Immature natural killer cell (primary cell): ENCODE measurements around the gene MVB12B. TPM values are rescaled to one million over a fixed set of nuclear protein-coding genes. Genes with fewer than 3 reads are reported as not detected.

ENCODE experiments used
- DNase-seq, 3 donors: peaks; one replicate each; pipeline ENCODE4 v3.0.0; 2022; ENCODE audit warnings: mixed read lengths in 1 of 3
- H3K27ac Mint-ChIP-seq, 6 donors: one replicate each; pipeline ENCODE4 v1.8.0; 2020; ENCODE audit warnings: mixed read lengths in 6 of 6, mild to moderate bottlenecking in 5 of 6, inconsistent platforms in 4 of 6, moderate library complexity in 3 of 6
- H3K27me3 Mint-ChIP-seq, 3 donors: one replicate each; pipeline ENCODE4 v1.8.0; 2020 to 2021; ENCODE audit warnings: low read depth in 3 of 3, mild to moderate bottlenecking in 3 of 3, mixed read lengths in 3 of 3, moderate library complexity in 3 of 3, inconsistent platforms in 1 of 3
- H3K36me3 Mint-ChIP-seq, 3 donors: one replicate each; pipeline ENCODE4 v1.8.0; 2020; ENCODE audit warnings: mixed read lengths in 3 of 3, inconsistent platforms in 2 of 3, mild to moderate bottlenecking in 2 of 3
- H3K4me1 Mint-ChIP-seq, 2 donors: one replicate each; pipeline ENCODE4 v1.8.0; 2020; ENCODE audit warnings: inconsistent platforms in 2 of 2, mild to moderate bottlenecking in 2 of 2, mixed read lengths in 2 of 2, moderate library complexity in 1 of 2
- H3K4me3 Mint-ChIP-seq, 5 donors: one replicate each; pipeline ENCODE4 v1.8.0; 2020; ENCODE audit warnings: mild to moderate bottlenecking in 5 of 5, mixed read lengths in 5 of 5, inconsistent platforms in 3 of 5, moderate library complexity in 3 of 5
- H3K9me3 Mint-ChIP-seq, 6 donors: one replicate each; pipeline ENCODE4 v1.8.0; 2020; ENCODE audit warnings: mild to moderate bottlenecking in 6 of 6, mixed read lengths in 6 of 6, inconsistent platforms in 4 of 6, moderate library complexity in 3 of 6
- polyA plus RNA-seq, 3 donors: library from polyadenylated mRNA; unstranded; fragments of 300-500 nt; fragmentation: Illumina TruSeq; gene quantifications; one replicate each; pipeline ENCODE4 v1.2.3, GENCODE V29; 2021

Gene MVB12B
- polyA plus RNA-seq, 3 donors from 2014 or later, result 0.54 to 1.2 TPM; not detected in 1

GRCh38 chr9:126499005-126499910, 172.6 kb downstream of the MVB12B start:
- Mint-ChIP-seq H3K36me3 (no peaks in the 10 kb centered on the region), H3K4me1 (peaks cover 0 to 8% of the 10 kb centered on the region in 2 donors), H3K4me3 (peak overlapping the region in 3 of 5 donors; percentile 21 to 33 (median 27)), H3K27ac (no peak overlapping the region), H3K9me3 (no peaks in the 10 kb centered on the region), H3K27me3 (peaks cover 0 to 5% (median 3%) of the 10 kb centered on the region in 3 donors)
- peak; percentile 39 to 55 (median 48) for DNase-seq

- Mint-ChIP-seq H3K36me3 (no peaks in the 10 kb centered on the region), H3K27me3 (peaks cover 0 to 5% (median 3%) of the 10 kb centered on the region in 3 donors), H3K9me3 (no peaks in the 10 kb centered on the region), H3K4me3 (peak overlapping the region in 1 of 5 donors; percentile 39), H3K27ac (no peak overlapping the region), H3K4me1 (peaks cover 0 to 8% of the 10 kb centered on the region in 2 donors)
- no peak for DNase-seq
Measured at GRCh38 chr9:126499911-126500599, 173.4 kb downstream of the MVB12B start.

DNA sequence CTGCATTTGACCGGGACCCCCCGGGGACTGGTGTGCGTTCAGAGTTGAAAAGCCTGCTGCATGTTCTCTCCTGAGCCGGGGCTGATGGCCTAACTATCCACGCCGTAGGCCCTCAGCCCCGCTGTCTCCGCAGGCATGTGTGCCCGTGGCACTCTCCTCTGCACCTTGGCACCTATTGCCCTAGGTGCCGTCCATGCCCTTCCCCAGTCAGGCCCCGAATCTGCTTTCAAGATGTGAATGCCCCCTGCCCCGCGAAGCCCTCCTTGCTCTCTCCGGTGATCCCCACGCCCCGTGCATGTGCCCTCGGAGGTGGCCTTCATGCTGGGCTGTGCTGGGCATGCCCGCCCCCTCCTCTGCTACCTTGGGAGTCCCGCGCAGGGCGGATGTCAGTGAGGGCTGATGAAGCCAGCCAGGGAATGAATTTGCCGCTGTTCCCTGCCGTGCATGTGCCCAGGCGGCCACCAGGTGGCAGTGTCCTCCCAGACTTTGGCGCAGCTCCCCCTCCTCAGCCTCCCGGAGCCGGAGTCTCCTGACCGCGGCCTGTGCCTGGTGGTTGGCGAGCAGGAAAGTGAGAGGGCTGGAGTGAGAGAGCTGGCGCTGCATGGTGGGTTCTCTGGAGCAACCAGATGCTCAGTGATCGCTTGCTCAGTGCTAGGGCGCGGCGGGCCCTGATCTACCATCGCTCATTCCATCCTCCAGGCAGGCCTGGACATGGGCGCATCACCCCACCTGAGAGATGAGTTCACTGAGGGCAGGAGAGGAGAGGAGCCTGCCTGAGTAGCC, 174.2 kb downstream of the MVB12B start:
- peak; percentile 56 to 64 (median 63) for DNase-seq
- no peak overlapping the region for H3K4me3 Mint-ChIP-seq
- H3K27me3 Mint-ChIP-seq, result peaks cover 0 to 5% (median 3%) of the 10 kb centered on the region in 3 donors
- H3K9me3 Mint-ChIP-seq, result no peaks in the 10 kb centered on the region
- peaks cover 0 to 8% of the 10 kb centered on the region in 2 donors for H3K4me1 Mint-ChIP-seq
- H3K27ac Mint-ChIP-seq, result no peak overlapping the region
- no peaks in the 10 kb centered on the region for H3K36me3 Mint-ChIP-seq

GRCh38 chr9:126501383-126502331, 175.0 kb downstream of the MVB12B start:
- no peak overlapping the region for H3K27ac Mint-ChIP-seq
- H3K4me1 Mint-ChIP-seq, result peaks cover 0 to 8% of the 10 kb centered on the region in 2 donors
- no peaks in the 10 kb centered on the region for H3K9me3 Mint-ChIP-seq
- peaks cover 0 to 5% (median 3%) of the 10 kb centered on the region in 3 donors for H3K27me3 Mint-ChIP-seq
- no peak for DNase-seq
- H3K36me3 Mint-ChIP-seq, result no peaks in the 10 kb centered on the region
- no peak overlapping the region for H3K4me3 Mint-ChIP-seq

DNA sequence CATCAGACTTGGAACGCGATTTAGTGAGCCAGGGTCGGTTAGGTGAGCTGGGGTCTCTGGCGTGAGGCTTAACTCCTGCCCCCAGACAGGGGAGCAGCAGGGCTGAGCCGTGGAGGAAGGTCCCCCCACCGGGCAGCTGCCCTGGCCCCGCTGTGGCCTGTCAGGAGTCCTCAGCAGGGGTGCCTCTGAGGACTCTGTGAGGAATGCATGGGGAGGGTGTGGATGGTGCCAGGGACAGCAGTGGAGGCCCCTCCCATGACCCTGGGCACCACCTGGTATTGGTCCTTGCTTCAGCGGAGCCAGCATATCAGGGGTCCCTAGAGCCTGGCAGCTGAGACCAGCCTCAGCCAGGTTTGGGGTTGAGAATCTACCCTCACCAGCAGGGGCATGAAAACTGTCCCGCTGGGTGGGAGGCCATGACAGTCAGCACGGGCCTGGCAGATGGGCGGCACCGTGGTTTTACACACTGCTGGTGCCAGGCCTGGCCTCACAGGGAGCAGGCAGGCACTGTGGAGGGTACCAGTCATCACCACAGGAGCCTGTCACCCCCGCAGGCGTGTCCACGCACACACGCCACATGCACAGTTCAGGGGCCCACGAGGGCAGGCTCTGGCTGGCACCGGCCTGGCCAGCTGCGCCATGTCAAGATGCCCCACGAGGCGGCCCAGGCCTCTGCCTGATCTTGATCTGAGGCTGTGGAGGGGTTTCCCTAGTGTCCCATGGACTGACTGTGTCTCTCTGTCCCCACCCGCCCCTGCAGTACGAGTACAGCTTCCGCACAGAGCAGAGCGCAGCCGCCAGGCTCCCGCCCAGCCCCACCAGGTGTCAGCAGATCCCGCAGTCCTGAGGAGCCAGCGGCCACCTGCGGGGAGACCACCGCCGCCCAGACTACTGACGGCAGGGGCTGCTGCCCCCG, 176.0 kb downstream of the MVB12B start:
- Mint-ChIP-seq H3K36me3 (no peaks in the 10 kb centered on the region), H3K4me3 (no peak overlapping the region), H3K9me3 (no peaks in the 10 kb centered on the region), H3K27ac (no peak overlapping the region), H3K4me1 (peaks cover 0 to 8% of the 10 kb centered on the region in 2 donors), H3K27me3 (peaks cover 0 to 5% (median 3%) of the 10 kb centered on the region in 3 donors)
- no peak for DNase-seq

DNA sequence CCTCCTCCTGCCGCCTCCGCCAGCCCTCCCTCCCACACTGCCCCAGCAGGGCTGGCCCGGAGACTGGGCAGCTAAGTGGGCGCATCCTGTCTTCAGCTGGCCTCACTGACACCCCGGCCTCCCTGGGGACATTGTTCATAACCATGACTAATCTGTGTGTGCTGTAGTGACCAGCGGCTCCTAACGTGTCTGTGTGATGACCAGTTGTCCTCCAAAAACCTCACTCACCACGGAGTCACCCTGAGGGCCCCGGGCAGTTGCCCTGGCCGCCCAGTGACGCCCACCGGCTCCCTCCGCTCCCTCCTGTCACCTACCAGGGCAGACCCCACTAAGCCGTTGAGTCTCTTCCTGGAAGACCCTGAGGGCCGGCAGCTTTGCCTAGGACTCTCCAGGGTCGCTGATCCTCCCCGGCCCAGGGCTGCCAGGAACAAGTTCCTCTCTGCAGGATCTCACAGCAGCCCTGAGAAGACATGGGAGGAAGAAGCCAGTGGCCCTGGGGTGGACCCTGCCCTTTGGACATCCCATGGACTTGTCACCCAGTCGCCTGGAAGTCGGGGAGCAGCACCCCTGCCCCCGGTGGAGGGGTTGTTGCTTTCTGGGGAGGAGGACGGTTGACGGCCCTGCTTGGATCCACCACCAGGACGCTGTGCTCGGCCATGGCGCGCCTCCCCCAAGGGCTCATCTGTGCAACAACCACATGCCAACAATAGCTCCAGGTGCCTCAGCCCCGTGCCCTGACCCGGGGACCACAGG, 176.9 kb downstream of the MVB12B start:
- H3K27ac Mint-ChIP-seq, result no peak overlapping the region
- no peaks in the 10 kb centered on the region for H3K9me3 Mint-ChIP-seq
- no peaks in the 10 kb centered on the region for H3K36me3 Mint-ChIP-seq
- no peak overlapping the region for H3K4me3 Mint-ChIP-seq
- H3K4me1 Mint-ChIP-seq, result peaks cover 0 to 8% of the 10 kb centered on the region in 2 donors
- no peak for DNase-seq
- peaks cover 0 to 6% (median 5%) of the 10 kb centered on the region in 3 donors for H3K27me3 Mint-ChIP-seq

DNA sequence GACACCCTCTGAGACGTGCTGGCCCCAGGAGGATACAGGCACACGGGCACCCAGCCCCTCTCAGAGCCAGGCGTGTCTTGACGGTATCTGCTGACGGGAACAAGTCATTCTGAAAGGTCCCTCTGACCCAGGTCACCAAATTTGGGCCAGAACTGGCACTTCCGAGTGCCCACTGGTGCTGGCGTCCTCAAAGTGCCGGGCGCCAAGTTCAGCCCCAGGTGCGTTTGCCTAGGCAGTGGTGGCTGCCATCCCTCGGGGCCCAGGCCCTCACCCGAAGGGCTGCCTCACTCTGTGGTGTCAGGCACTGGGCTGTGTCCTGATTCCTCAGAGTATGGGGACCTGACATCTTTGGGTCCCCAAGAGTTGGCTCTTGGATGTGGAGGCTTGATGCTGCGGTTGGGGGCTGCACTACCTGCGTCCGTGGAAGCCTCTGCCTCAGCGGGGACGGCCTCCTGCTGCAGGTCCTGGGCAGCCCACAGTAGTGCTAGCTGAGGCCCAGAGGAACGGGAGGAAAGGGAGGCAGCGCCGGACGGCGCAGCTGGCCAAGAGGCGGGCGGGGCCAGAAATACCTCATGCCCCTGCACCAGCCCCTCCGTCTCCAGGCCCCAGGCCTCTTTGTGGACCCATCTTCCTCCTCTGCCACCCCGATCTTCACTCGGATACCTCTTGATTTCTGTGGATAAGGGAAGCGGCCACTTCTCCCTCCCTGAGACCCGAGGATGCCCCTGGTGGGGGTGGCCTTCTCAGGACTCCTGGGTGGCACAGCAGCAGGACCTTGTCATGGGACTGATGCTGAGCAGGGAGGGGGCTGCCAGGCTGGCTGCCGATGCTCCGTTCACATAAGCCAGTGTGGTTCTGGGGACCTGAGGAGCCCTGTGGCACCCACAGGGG, 177.7 kb downstream of the MVB12B start:
- Mint-ChIP-seq H3K27ac (no peak overlapping the region), H3K4me1 (peaks cover 0 to 5% of the 10 kb centered on the region in 2 donors), H3K36me3 (no peaks in the 10 kb centered on the region), H3K9me3 (no peaks in the 10 kb centered on the region), H3K4me3 (no peak overlapping the region), H3K27me3 (peaks cover under 1 to 8% (median 5%) of the 10 kb centered on the region in 3 donors)
- no peak for DNase-seq

- peaks cover 5 to 12% (median 5%) of the 10 kb centered on the region in 3 donors for H3K27me3 Mint-ChIP-seq
- no peaks in the 10 kb centered on the region for H3K36me3 Mint-ChIP-seq
- no peak overlapping the region for H3K4me3 Mint-ChIP-seq
- no peaks in the 10 kb centered on the region for H3K9me3 Mint-ChIP-seq
- DNase-seq, result no peak
- peaks cover 0 to 4% of the 10 kb centered on the region in 2 donors for H3K4me1 Mint-ChIP-seq
- H3K27ac Mint-ChIP-seq, result no peak overlapping the region
Measured at GRCh38 chr9:126504977-126505455, 178.4 kb downstream of the MVB12B start.

GRCh38 chr9:126505697-126506346, 179.2 kb downstream of the MVB12B start:
- H3K4me1 Mint-ChIP-seq, result peaks cover 0 to 2% of the 10 kb centered on the region in 2 donors
- no peaks in the 10 kb centered on the region for H3K9me3 Mint-ChIP-seq
- no peaks in the 10 kb centered on the region for H3K36me3 Mint-ChIP-seq
- H3K27ac Mint-ChIP-seq, result no peak overlapping the region
- DNase-seq, result no peak
- no peak overlapping the region for H3K4me3 Mint-ChIP-seq
- H3K27me3 Mint-ChIP-seq, result peaks cover 1 to 10% (median 5%) of the 10 kb centered on the region in 3 donors
